GM23338 (cell line): ENCODE measurements around the gene RALGPS1. TPM values are rescaled to one million over a fixed set of nuclear protein-coding genes. Genes with fewer than 3 reads are reported as not detected.

Experiments used
- ATAC-seq: fragments of 200-7000 bp; cut with Tn5 transposase; 3 replicates; pipeline ENCODE4 v1.9.1; 2020
- DNase-seq: peaks from one replicate; pipeline ENCODE4 v3.0.0-alpha.2; 2015; ENCODE audit warnings: low spot score
- H2AFZ ChIP-seq: fragments of 200-600 bp; sonication (generic); 2 replicates; pipeline ENCODE4 v1.8.0; 2016; ENCODE audit warnings: antibody characterized with exemption, mild to moderate bottlenecking, moderate library complexity
- H3F3A ChIP-seq: fragments of 200-600 bp; sonication (generic); replicated peaks from 2 replicates; pipeline ENCODE4 v1.8.0; 2017; ENCODE audit warnings: antibody characterized with exemption, mixed run types, low read depth
- H3K27ac ChIP-seq: fragments of 200-600 bp; sonication (generic); 2 replicates; pipeline ENCODE4 v1.6.1; 2016; ENCODE audit warnings: low read depth
- H3K27me3 ChIP-seq: fragments of 200-600 bp; sonication (generic); 2 replicates; pipeline ENCODE4 v1.8.0; 2016; ENCODE audit warnings: mild to moderate bottlenecking, mixed run types, moderate library complexity; ENCODE audit not compliant: insufficient read depth
- H3K36me3 ChIP-seq: fragments of 200-600 bp; sonication (generic); 2 replicates; pipeline ENCODE4 v1.8.0; 2016; ENCODE audit warnings: mild to moderate bottlenecking; ENCODE audit not compliant: insufficient read depth
- H3K4me1 ChIP-seq: fragments of 200-600 bp; sonication (generic); 2 replicates; pipeline ENCODE4 v1.8.0; 2016; ENCODE audit warnings: mild to moderate bottlenecking, moderate library complexity; ENCODE audit not compliant: insufficient read depth
- H3K4me2 ChIP-seq: fragments of 200-600 bp; sonication (generic); 2 replicates; pipeline ENCODE4 v1.7.1; 2017; ENCODE audit warnings: mixed run types
- H3K4me3 ChIP-seq: fragments of 200-600 bp; sonication (generic); 2 replicates; pipeline ENCODE4 v1.6.1; 2016; ENCODE audit warnings: mixed run types
- H3K79me2 ChIP-seq: fragments of 200-600 bp; sonication (generic); replicated peaks from 2 replicates; pipeline ENCODE4 v1.8.0; 2017; ENCODE audit warnings: mild to moderate bottlenecking; ENCODE audit not compliant: insufficient read depth
- H3K9me2 ChIP-seq: fragments of 200-600 bp; sonication (generic); 2 replicates; pipeline ENCODE4 v1.8.0; 2017; ENCODE audit not compliant: insufficient read depth
- H4K20me1 ChIP-seq: fragments of 200-600 bp; sonication (generic); replicated peaks from 2 replicates; pipeline ENCODE4 v1.8.0; 2017; ENCODE audit warnings: mild to moderate bottlenecking; ENCODE audit not compliant: insufficient read depth
- H3K27ac Mint-ChIP-seq: 2 replicates; pipeline ENCODE4 v1.8.0; 2020; ENCODE audit warnings: inconsistent platforms, mild to moderate bottlenecking, moderate library complexity, mixed read lengths
- H3K27me3 Mint-ChIP-seq: 3 replicates; pipeline ENCODE4 v1.8.0; 2022; ENCODE audit warnings: low read depth, mild to moderate bottlenecking, moderate library complexity, mixed read lengths, inconsistent platforms; ENCODE audit not compliant: insufficient read depth, poor library complexity
- H3K36me3 Mint-ChIP-seq: 3 replicates; pipeline ENCODE4 v1.8.0; 2021; ENCODE audit warnings: low read depth, mild to moderate bottlenecking, inconsistent platforms, moderate library complexity, mixed read lengths
- H3K4me1 Mint-ChIP-seq: 3 replicates; pipeline ENCODE4 v1.8.0; 2020; ENCODE audit warnings: mild to moderate bottlenecking, inconsistent platforms, mixed read lengths
- H3K4me3 Mint-ChIP-seq: 3 replicates; pipeline ENCODE4 v1.8.0; 2021; ENCODE audit warnings: moderate library complexity, mild to moderate bottlenecking, inconsistent platforms, mixed read lengths
- H3K9me3 Mint-ChIP-seq: 3 replicates; pipeline ENCODE4 v1.8.0; 2020; ENCODE audit warnings: moderate library complexity, mild to moderate bottlenecking, inconsistent platforms, mixed read lengths
- CTCF ChIP-seq, 2 experiments: fragments of 200-600 bp in 1 of 2; sonication (generic) in 1 of 2; conservative IDR thresholded peaks; 2 replicates each; pipeline versions ENCODE4 v1.5.1 to v1.6.1; 2016 to 2017; ENCODE audit warnings: antibody characterized with exemption in 2 of 2, low read depth in 2 of 2, mild to moderate bottlenecking in 2 of 2, moderate library complexity in 1 of 2
- REST ChIP-seq: IDR thresholded peaks from one replicate; pipeline ENCODE4 v1.6.1; 2018; ENCODE audit warnings: antibody characterized with exemption; ENCODE audit not compliant: unreplicated experiment
- ZNF331 ChIP-seq: fragments of 250-450 bp; sonication (Bioruptor Pico); IDR thresholded peaks from 2 replicates; pipeline ENCODE4 v1.5.0; 2020; ENCODE audit warnings: low read depth, mild to moderate bottlenecking, moderate library complexity
- polyA plus RNA-seq: library from polyadenylated mRNA; unstranded; fragments of >200 nt; fragmentation: Nextera tagmentation; extraction: Ambion mirVana; gene quantifications from 2 replicates; pipeline ENCODE4 v1.2.1, GENCODE V29; 2016
- total RNA-seq: library from RNA; depleted of rRNA; stranded (reverse); fragments of >200 nt; shearing (Covaris generic); gene quantifications from 2 replicates; pipeline ENCODE4 v1.2.3, GENCODE V29; 2014

The RALGPS1 gene
- total and polyA plus RNA-seq, 2 experiments from 2014 or later: 18.2 to 57.1 TPM

- TF ChIP-seq CTCF (conservative IDR thresholded peaks at IDR 0.05; ENCODE audit: low read depth in 2 of 2): no peak
- no peak for TF ChIP-seq ZNF331
These were observed 191.9 kb downstream of the RALGPS1 start (continued) for GRCh38 chr9:127106466-127106855.

- H4K20me1 ChIP-seq: no peaks in the 10 kb centered on the region
- H3K27ac ChIP-seq: no peak overlapping the region
- ATAC-seq: no peak
- DNase-seq: no peak
- no peak overlapping the region for H3K4me2 ChIP-seq
- Mint-ChIP-seq H3K4me3 (no peak overlapping the region), H3K4me1 (peaks cover 16% of the 10 kb centered on the region), H3K27ac (no peak overlapping the region; the same call in 1 of the 2 replicates), H3K36me3 (peaks cover 10% of the 10 kb centered on the region), H3K27me3 (peaks cover 4% of the 10 kb centered on the region), H3K9me3 (no peaks in the 10 kb centered on the region)
- TF ChIP-seq REST (no peak), CTCF (conservative IDR thresholded peaks at IDR 0.05; ENCODE audit: low read depth in 2 of 2) (no peak)
- no peak overlapping the region for H2AFZ ChIP-seq
- no peaks in the 10 kb centered on the region for H3K36me3 ChIP-seq
- peaks cover 2% of the 10 kb centered on the region; the same call in 1 of the 2 replicates for H3K4me1 ChIP-seq
- H3K9me2 ChIP-seq: no peaks in the 10 kb centered on the region
- H3K27me3 ChIP-seq: no peaks in the 10 kb centered on the region
- no peaks in the 10 kb centered on the region for H3F3A ChIP-seq
- no peak overlapping the region for H3K4me3 ChIP-seq
- H3K79me2 ChIP-seq: no peaks in the 10 kb centered on the region
These were observed 192.8 kb downstream of the RALGPS1 start for GRCh38 chr9:127107171-127107928.
